IMR-90 (cell line): ENCODE measurements around the gene ZBTB9. TPM values are rescaled to one million over a fixed set of nuclear protein-coding genes. Genes with fewer than 3 reads are reported as not detected.
"Not testable (repeated sequence)": the region's sequence is repeated elsewhere in the genome, so short reads cannot be mapped to it uniquely, and the experiment has no call there.

Source experiments
- ATAC-seq: fragments of 200-7000 bp; cut with Tn5 transposase; 2 replicates; pipeline ENCODE4 v1.9.1; 2020; ENCODE audit warnings: low read depth, mild to moderate bottlenecking, moderate library complexity
- BruUV-seq: library from RNA; stranded (reverse); fragments of 400-500 nt; replicated peaks from 2 replicates; lab custom pipeline; 2021; lab: Mats Ljungman, UMichigan
- CTCF ChIA-PET: fragments of 300-600 bp; formaldehyde crosslinking; extraction: SDS; loops from one replicate; lab custom pipeline; 2021; ENCODE audit warnings: antibody characterized with exemption; lab: Yijun Ruan, JAX
- POLR2A ChIA-PET: fragments of 300-600 bp; sonication (Branson Sonifier 250); formaldehyde crosslinking; loops from one replicate; lab custom pipeline; 2022; ENCODE audit warnings: antibody characterized with exemption; ENCODE audit not compliant: unreplicated experiment; lab: Charles Lee
- DNase-seq: peaks from one replicate; pipeline ENCODE4 v3.0.0; 2013
- H2AFZ ChIP-seq: replicated peaks from 2 replicates; pipeline ENCODE3; 2013; ENCODE audit warnings: low read length, mild to moderate bottlenecking; ENCODE audit not compliant: poor library complexity
- H2AK5ac ChIP-seq: 2 replicates; pipeline ENCODE4 v1.6.1; 2013; ENCODE audit warnings: low read depth, low read length, inconsistent platforms
- H2AK9ac ChIP-seq: replicated peaks from 2 replicates; pipeline ENCODE3; 2013; ENCODE audit warnings: mild to moderate bottlenecking, low read depth, low read length, moderate library complexity; ENCODE audit not compliant: poor library complexity
- H2BK120ac ChIP-seq: 2 replicates; pipeline ENCODE4 v1.6.1; 2013; ENCODE audit warnings: low read depth, low read length, inconsistent platforms
- H2BK15ac ChIP-seq: 3 replicates; pipeline ENCODE4 v1.6.1; 2013; ENCODE audit warnings: low read depth, low read length, inconsistent platforms
- H2BK20ac ChIP-seq: 2 replicates; pipeline ENCODE4 v1.6.1; 2013; ENCODE audit warnings: low read depth, mild to moderate bottlenecking, inconsistent platforms, low read length, moderate library complexity
- H2BK5ac ChIP-seq: 2 replicates; pipeline ENCODE4 v1.6.1; 2013; ENCODE audit warnings: mild to moderate bottlenecking, low read depth, low read length, inconsistent platforms; ENCODE audit not compliant: poor library complexity, severe bottlenecking
- H3K14ac ChIP-seq: replicated peaks from 2 replicates; pipeline ENCODE4 v1.6.1; 2013; ENCODE audit warnings: low read depth, low read length, inconsistent platforms
- H3K18ac ChIP-seq: 2 replicates; pipeline ENCODE4 v1.6.1; 2013; ENCODE audit warnings: low read depth, low read length, control low read depth
- H3K23ac ChIP-seq: 2 replicates; pipeline ENCODE4 v1.6.1; 2013; ENCODE audit warnings: low read depth, low read length, inconsistent platforms
- H3K27ac ChIP-seq: 2 replicates; pipeline ENCODE4 v1.5.1; 2013; ENCODE audit warnings: mild to moderate bottlenecking, control low read depth, low read length; ENCODE audit not compliant: insufficient read depth
- H3K27me3 ChIP-seq: 2 replicates; pipeline ENCODE4 v1.6.1; 2013; ENCODE audit warnings: low read length; ENCODE audit not compliant: control insufficient read depth, insufficient read depth
- H3K36me3 ChIP-seq: 2 replicates; pipeline ENCODE4 v1.6.1; 2013; ENCODE audit warnings: low read length, mixed read lengths; ENCODE audit not compliant: control insufficient read depth, insufficient read depth
- H3K4ac ChIP-seq: 2 replicates; pipeline ENCODE4 v1.6.1; 2013; ENCODE audit warnings: low read depth, low read length, inconsistent platforms
- H3K4me1 ChIP-seq: 2 replicates; pipeline ENCODE4 v1.6.1; 2013; ENCODE audit warnings: low read length, mixed read lengths; ENCODE audit not compliant: control insufficient read depth, insufficient read depth
- H3K4me2 ChIP-seq: 2 replicates; pipeline ENCODE4 v1.6.1; 2013; ENCODE audit warnings: low read depth, mild to moderate bottlenecking, control low read depth, low read length, moderate library complexity
- H3K4me3 ChIP-seq: 2 replicates; pipeline ENCODE4 v1.5.1; 2013; ENCODE audit warnings: low read depth, mild to moderate bottlenecking, control low read depth, low read length, moderate library complexity; ENCODE audit not compliant: insufficient read depth
- H3K56ac ChIP-seq: 2 replicates; pipeline ENCODE4 v1.6.1; 2013; ENCODE audit warnings: low read length, inconsistent platforms; ENCODE audit not compliant: insufficient read depth; ENCODE audit errors: extremely low read depth
- H3K79me1 ChIP-seq, 2 experiments: 2 replicates each; pipeline ENCODE4 v1.6.1; 2013; ENCODE audit warnings: low read length in 2 of 2, inconsistent platforms in 1 of 2, low read depth in 1 of 2
- H3K9ac ChIP-seq: 2 replicates; pipeline ENCODE4 v1.6.1; 2013; ENCODE audit warnings: low read depth, low read length, control low read depth
- H3K9me1 ChIP-seq: 2 replicates; pipeline ENCODE4 v1.6.1; 2013; ENCODE audit warnings: low read length, inconsistent platforms; ENCODE audit not compliant: insufficient read depth
- H3K9me3 ChIP-seq: 2 replicates; pipeline ENCODE4 v1.6.1; 2013; ENCODE audit warnings: low read length; ENCODE audit not compliant: control insufficient read depth, insufficient read depth
- H4K20me1 ChIP-seq: 2 replicates; pipeline ENCODE4 v1.6.1; 2013; ENCODE audit warnings: low read length, inconsistent platforms; ENCODE audit not compliant: insufficient read depth
- H4K5ac ChIP-seq: 2 replicates; pipeline ENCODE4 v1.6.1; 2013; ENCODE audit warnings: mild to moderate bottlenecking, low read depth, low read length, control low read depth
- H4K8ac ChIP-seq, 2 experiments: 2 replicates each; pipeline ENCODE4 v1.6.1; 2013; ENCODE audit warnings: low read depth in 2 of 2, low read length in 2 of 2, control low read depth in 1 of 2, inconsistent platforms in 1 of 2
- H4K91ac ChIP-seq: 2 replicates; pipeline ENCODE4 v1.6.1; 2013; ENCODE audit warnings: low read depth, low read length, inconsistent platforms; ENCODE audit not compliant: insufficient read depth
- WGBS, 2 experiments: methylation state at CpG; one replicate each; pipeline versions ENCODE4 v1.1.5 to v1.1.7; 2013; ENCODE audit warnings: missing lambda C conversion rate in 2 of 2; ENCODE audit not compliant: insufficient read length in 1 of 2; ENCODE audit errors: extremely low coverage in 2 of 2; 5-methylcytosine and 5-hydroxymethylcytosine counted together
- dilution Hi-C: fragments of 300-500 bp; cut with HindIII; formaldehyde crosslinking; loops from one replicate; pipeline ENCODE4 v1.14.3; 2018; ENCODE audit warnings: low sequenced_read_pairs; ENCODE audit not compliant: unreplicated experiment
- in situ Hi-C: fragments of 300-500 bp; cut with MboI; formaldehyde crosslinking; loops from 3 replicates; pipeline ENCODE4 v1.14.3; 2019; ENCODE audit warnings: low sequenced_read_pairs, inconsistent platforms, mixed read lengths
- intact Hi-C: fragments of 100-400 bp; cut with micrococcal nuclease; formaldehyde crosslinking; loops from 2 replicates; pipeline ENCODE4 v1.10.0; 2022
- polyA plus RNA-seq, 3 experiments: library from polyadenylated mRNA; depleted of rRNA; stranded (reverse); fragments of >200 nt; gene quantifications; 2 replicates each; pipeline ENCODE4 v1.2.3, GENCODE V29; 2012; ENCODE audit warnings: low replicate concordance in 1 of 3
- total RNA-seq: library from RNA; depleted of rRNA; stranded (reverse); fragments of >200 nt; gene quantifications from 2 replicates; pipeline ENCODE4 v1.2.3, GENCODE V29; 2012

Gene ZBTB9
- total and polyA plus RNA-seq, 2 of the 4 experiments (the other 2 are of a cell fraction), result 5.4 to 5.9 TPM

DNA sequence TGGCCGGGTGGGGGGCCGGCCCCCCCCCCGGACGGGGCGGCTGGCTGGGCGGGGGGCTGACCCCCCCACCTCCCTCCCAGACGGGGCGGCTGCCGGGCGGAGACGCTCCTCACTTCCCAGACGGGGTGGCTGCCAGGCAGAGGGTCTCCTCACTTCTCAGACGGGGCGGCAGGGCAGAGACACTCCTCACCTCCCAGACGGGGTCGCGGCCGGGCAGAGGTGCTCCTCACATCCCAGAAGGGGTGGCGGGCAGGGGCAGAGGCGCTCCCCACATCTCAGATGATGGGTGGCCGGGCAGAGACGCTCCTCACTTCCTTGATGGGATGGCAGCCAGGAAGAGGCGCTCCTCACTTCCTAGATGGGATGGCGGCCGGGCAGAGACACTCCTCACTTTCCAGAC lies 31.3 kb downstream of the ZBTB9 start:
- intact Hi-C loops, H2AK9ac ChIP-seq, H4K8ac ChIP-seq, H3K4ac ChIP-seq, H3K4me1 ChIP-seq, DNase-seq, H4K20me1 ChIP-seq, H2BK120ac ChIP-seq, ATAC-seq, H3K14ac ChIP-seq, H3K23ac ChIP-seq, H4K5ac ChIP-seq, H3K56ac ChIP-seq, H3K18ac ChIP-seq, dilution Hi-C loops, in situ Hi-C loops, H3K79me1 ChIP-seq, H3K27ac ChIP-seq, H3K27me3 ChIP-seq, H2BK15ac ChIP-seq, H2AK5ac ChIP-seq, BruUV-seq, H4K91ac ChIP-seq, H3K4me2 ChIP-seq, H3K4me3 ChIP-seq, H2AFZ ChIP-seq, POLR2A ChIA-PET, H3K36me3 ChIP-seq, H2BK20ac ChIP-seq, H3K9me3 ChIP-seq, H2BK5ac ChIP-seq, H3K9ac ChIP-seq, H3K9me1 ChIP-seq, CTCF ChIA-PET: not testable (repeated sequence)
- WGBS, 2 experiments, result no CpG with 5 or more reads among the region's 25 CpGs
